Stimulated activated CD8-positive, alpha-beta memory T cell treated with anti-CD3 and anti-CD28 coated beads, Interleukin-4, amount 100 ng/mL, for 4 hours (primary cell): ENCODE results near the gene NCK2.

Source experiments
- DNase-seq, 2 donors: peaks; one replicate each; pipeline ENCODE4 v3.0.0-alpha.2; 2020; ENCODE audit warnings: low read depth in 2 of 2, low spot score in 1 of 2

The NCK2 gene

DNA sequence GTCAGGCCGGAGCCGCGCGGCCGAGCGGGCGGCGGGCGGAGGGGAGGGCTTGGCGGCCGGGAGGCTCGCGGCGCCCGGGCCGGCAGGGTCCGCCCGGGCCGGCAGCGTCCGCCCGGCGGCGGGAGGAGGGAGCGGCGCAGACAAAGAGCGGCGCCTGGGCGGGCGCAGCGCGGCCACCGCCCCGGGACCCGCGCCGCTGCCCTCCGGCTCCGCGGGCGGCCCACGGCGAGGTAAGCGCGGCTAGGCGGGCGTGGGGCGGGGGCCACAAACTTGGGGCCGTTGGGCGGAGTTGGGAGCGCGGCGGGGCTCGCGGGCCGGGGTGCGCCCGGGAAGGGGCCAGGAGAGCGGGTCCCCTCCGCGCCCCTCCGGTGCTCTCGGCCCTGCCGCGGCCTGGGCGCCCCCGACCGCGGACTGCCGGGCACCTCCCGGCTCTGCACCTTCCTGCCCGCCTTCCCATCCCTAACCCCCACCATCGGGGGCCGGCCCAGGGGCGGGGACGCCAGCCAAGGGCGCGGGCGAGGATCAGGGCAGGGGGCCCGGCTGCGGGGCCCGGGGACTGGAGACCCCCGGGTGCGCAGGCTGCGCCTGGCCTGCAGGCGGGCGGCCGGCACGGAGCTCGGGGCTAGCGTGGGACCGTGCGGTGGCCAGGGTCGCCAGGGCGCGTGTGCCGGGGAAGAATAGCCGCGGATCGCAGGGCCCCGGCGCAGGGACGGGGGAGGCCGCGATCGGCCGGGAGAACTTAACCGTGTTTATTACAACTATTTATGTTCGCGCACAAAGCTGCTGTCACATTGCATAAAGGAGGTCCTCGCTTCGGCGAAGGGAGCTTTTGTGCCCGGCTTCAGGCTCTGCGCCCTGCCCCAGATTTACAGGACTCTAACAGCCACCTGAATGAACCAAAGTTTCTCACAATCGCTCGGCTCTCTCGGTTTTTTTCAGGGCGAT lies at the start of gene NCK2:
NCK2 (plus strand) TSS at position 4 of the 945 bp plus-strand sequence. CDS start 110,152 bp downstream, outside the sequence.
- DNase-seq: no peak

DNA sequence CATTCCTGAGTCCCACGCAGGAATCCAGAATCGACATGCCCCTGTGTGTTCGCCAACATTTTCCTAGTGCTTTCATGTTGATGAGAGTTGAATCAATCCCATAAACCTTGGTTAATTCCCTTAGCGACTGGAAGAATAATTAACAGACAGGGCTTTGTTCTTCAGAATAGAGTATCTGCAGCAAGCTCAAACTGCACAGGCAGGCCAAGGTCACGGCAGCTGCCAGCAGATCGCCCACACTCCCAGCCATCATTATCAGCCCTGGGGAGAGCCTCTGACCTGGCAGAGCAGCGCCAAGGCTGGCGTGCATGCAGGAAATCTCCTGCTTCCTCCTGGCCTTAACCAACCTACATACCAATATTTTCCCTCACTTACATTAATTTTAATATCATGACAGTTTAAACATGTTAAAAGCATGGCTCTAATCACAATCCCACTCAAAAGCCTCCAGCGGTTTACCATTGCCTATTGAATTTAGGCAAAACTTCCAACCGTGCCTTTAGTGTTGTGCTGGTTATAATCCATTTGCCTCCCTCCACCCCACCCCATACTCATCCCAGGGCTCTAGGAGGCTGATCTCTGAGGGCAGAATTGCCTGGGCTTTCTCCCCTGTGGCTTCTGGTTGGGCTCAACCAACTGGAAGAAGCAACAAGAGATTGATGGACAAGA lies 46.8 kb upstream of the NCK2 start:
- no peak for DNase-seq

DNA sequence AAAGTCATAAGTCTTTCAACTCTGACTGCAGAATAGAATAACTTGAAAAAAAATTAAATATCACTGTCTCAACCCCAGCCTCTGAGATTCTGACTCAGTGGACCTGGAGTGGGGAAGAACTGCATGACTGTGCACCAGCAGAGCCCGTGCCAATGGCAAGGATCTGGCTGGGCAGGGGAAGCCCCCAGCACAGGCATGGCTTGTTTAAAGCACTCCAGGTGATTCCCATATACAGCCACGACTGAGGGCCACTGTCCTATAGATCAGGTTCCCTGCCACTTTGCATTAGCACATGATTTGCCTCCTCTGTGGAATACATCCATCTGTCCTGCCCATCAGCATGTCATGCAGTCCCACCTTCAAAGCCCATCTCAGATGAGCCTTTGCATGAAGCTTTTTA lies 45.9 kb upstream of the NCK2 start:
- DNase-seq: no peak

DNA sequence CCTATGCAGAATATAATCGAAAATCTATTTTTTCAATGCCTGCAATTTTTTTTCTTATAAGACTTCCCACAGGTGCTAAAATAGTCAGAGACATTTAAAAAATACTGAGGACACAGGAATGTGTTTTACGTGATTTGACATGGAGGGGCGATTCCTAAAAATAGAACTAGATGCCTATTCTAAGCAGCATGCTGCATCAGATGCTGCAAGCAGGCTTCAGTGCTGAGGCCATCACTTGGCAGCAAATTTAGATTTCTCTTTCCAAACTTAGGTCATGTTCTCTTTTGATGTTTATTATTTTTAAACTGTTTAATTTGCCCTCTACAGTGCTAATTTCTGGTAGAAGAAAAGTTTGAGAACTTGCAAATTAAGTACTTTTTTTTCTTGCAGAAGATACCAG lies 43.7 kb upstream of the NCK2 start:
- no peak for DNase-seq

DNA sequence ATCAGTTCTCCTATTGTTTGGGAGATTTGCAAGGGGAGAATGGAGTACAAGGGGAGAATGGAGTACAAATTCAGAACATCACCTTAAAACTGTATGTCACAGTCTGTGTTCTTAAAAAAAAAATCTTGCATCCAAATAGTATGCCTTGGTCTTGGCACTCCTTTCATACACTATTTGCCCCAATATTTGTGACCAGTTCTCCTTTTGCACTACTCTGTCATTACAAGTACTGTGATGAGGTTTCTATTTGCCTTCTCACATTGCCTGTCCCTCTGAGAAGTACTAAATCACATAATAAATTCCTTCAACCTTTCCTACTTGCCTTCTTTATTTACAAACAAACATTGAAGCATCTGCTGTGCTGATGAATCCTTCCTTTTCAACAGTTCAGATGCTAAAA lies 36.0 kb upstream of the NCK2 start:
- no peak for DNase-seq

DNA sequence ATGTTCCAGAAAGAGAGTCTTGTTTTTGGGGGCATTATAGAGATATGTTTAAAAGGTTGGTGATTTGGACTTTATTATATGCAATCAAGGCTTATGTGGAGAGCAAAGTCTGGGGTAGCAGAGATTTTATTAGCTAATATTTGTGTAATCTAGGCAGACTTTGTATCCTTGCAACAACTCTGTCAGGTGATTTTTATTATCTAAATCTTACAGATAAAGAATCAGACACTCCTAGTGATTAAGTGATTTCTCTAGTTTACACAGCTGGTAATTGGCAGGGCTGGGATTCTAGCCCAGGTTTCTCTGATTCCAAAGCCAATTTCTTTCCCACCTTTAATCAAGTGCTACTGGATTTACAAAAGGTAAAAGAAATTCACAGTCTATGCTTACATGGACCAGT lies 33.3 kb upstream of the NCK2 start:
- no peak for DNase-seq

DNA sequence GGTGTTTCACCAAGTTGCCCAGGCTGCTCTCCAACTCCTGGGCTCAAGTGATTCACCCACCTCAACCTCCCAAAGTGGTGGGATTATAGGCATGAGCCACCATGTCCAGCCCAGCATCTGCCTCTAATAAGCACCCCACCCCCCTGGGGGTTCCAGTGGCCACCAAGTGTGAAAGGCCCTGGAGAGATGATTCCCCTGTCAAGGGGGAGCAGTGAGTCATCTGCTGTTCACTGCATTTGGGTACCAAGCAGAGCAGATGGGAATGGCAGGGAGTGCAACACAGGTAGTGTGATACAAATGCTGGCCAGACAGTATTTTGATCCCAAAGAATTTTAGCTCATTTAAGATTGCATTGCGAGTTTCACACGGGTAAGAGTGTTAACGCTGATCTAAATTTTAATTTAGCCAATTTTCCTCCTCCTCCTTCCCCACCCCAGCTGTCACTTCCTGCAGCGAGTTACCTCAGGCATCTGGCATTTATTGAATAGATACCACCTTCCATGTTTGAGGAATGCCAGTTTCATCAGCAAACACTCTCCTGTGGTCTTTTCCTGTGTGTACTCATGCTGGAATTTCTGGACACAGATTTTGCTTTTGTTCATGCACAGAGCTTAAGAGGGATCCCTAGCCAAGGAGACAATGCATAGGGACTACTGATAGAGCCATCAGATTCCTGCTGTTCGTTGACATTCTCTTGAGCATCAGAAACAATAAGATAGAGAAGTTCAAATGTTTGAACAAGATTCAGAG lies 32.4 kb upstream of the NCK2 start:
- no peak for DNase-seq

DNA sequence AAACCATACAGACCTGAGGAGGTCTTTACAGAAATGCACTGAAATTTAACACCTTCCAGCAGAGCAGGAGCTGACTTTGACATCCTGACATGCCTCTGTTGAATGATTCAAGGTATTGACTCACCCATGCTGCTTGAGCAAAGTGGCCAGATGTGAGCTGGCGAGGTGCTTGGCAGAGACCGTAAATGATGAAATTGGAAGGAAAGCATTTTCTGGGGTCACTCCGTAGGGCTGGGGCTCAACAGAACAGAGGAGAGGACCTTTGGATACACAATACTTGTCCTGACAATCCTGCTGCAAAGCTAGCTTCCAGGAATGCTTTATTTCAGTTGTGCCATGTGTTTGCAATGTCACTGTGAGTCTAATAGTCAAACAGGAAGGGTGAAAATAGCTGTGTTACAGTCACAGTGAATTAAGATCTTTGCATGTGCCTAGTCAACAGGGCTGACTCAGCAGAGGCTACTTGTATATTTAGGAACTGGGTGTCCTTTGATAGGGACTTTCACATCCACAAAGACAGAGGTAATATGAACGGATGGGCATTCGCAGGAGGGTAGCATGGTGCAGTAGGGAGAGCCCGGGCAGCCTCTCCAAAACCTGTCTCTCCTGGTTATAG lies 31.6 kb upstream of the NCK2 start:
- DNase-seq: no peak

DNA sequence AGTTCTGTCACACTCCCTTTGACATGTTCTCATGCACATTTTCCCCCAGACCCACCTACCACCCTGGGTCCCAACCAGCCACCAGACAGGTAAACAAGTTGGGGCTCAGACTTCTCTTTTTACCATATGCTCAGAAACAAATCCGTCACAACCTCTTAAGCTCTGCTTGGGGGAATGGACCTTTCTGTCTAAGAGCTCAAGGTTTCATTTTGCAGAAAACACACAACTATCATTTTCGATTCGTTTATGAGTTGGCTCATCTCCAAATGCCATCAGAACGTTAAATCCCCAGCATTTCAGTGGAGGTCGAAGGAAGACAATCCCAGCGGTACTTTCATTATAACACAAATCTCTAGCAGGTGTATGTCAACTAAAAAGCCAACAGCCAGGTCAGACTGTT lies 30.6 kb upstream of the NCK2 start:
- no peak for DNase-seq

DNA sequence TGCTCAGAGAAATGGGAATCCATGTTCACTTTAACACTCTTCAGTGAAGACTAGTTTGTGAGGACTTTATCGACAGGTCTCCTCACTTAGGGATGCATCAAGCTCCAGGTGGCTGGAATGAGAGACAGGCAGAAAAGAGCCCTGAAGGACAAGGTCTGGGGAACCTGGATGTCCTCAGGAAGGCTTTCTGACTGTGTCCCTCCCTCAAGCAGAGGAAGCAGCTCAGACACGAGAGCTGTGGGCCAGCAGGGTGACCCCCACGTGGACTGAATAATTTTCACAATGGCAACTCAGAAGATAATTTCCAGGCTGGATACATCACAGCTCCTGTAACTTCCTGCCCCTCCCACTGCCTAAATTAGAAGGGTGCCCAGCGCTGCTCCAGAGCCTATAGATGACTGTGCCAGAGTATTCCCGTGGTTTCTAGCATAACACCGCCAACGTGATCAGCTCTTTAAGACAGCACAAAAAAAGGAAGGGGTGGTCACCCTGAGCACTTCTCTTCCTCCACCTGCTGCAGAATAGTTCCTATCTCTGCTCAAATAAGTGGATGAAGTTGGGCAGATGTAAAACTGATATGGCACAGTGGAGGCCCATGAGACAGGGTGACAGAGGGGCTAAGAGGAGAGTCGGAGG lies 25.7 kb upstream of the NCK2 start:
- DNase-seq: no peak

DNA sequence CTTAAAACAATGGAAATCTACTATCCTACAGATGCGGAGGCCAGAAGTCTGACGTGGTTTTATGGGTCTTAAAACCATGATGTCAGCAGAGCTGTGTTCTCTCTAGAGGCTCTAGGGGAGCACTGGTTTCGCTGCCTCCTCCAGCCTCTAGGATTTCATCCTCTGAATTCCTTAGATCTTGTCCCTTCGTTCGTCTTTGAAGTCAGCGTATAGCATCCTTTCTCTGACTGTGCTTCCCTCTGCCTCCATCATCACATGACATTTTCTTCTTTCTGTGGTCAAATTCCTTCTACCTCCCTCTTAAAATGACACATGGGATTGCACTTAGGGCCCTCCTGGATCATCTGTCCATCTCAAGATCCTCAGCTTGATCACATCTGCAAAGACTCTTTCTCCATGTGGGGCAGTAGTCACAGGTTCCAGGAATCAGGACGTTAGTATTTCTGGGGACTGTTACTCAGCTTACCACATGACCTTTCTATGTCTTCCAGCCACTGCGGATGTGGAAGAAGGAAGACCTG lies 22.7 kb upstream of the NCK2 start:
- DNase-seq: no peak

DNA sequence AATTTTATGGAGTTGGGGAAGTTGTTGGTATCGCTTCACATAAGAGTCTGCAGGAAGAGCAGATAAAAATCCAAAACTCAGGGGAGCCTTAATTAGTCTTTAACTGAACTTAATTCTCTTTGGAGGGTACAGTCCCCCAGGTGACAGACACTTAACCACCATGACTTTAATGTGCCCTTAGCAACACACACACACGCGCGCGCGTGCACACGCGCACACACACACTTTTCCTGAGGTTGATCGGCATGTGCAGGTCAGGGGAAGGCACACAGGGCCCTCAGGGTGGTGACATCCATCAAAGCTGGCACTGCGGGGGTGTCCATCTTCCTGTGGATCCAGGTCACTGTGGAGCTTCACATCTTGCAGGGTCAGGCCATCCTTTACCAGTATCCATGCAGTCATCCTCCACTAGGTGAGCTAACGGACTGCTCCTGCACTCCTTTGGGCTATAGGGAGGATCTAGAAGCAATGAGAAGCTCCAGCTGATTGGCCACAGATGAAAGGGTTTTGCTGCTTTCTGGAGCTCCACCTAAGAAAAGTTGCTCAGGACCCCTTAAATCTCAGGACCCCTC lies 21.9 kb upstream of the NCK2 start:
- no peak for DNase-seq

DNA sequence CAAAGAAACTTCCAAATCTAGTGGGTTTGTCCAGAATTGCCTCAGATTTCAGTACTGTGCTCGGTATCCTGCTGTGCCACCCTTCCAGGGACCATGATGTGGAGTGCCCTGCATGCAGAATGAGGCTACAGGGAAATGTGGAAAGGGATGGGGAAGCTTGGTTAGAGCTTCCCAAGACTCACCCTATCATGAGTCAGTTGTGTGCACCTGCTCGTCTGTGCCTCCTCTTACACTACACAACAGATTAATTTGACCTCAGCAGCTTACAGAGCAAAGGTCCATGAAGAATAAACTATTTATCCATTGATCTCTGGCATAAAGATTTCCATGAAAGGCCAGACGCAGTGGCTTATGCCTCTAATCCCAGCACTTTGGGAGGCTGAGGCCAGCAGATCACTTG lies 21.3 kb upstream of the NCK2 start:
- no peak for DNase-seq

DNA sequence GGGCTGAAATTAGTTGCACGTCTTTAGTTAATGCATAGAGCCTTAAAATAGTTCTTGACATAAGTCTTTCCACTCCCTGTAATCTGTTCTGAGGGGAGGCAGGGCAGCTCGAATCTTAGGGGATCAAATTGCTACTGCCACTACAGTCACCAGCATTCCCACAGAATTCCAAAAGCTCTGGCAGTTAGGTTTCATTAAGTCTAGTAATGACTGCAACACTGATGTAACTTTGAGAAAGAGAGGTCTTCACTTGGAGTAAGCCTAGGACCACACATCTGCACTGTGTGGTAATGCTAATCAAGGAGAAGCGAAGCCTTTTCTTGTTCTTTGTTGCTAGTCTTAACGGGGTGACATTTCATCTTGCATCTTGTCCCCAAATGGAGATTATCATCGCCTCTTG lies 19.3 kb upstream of the NCK2 start:
- no peak for DNase-seq

DNA sequence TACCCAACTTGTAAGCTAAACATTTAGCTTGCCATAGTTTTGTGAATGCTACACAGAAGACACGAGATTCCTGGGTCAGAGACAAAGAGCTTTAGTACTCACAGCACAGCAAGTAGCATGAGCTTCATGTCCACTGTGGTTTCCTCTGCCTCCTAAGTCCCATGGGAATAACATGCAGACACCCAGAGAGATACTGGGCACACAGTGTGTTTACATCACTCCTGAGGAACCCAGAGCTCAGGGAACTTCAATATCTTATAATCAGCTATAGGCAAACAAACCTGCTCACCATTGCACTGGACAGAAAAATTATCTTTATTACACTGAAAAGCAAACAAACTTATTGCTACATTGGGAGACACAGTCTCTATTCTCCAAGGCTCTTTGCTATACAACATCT lies 14.5 kb upstream of the NCK2 start:
- DNase-seq: no peak

DNA sequence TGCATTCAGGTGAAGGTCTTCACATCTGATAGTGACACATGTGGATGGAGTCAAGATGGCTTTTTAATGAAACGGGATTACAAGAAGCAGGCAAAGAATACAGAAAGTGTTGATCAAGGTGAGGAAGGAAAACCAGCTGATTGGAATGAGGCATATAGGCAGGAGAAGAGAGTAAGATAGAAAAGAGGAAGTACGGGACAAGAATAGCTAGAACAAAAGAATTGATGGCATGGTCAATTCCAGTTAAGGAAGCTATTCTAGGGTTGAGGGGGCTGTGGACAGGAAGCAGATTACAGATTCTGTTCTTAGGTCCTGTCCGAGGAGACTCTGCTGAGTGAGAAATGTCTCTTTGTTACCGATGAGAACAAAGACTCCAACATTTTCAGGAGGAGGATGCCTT lies 13.2 kb upstream of the NCK2 start:
- no peak for DNase-seq

DNA sequence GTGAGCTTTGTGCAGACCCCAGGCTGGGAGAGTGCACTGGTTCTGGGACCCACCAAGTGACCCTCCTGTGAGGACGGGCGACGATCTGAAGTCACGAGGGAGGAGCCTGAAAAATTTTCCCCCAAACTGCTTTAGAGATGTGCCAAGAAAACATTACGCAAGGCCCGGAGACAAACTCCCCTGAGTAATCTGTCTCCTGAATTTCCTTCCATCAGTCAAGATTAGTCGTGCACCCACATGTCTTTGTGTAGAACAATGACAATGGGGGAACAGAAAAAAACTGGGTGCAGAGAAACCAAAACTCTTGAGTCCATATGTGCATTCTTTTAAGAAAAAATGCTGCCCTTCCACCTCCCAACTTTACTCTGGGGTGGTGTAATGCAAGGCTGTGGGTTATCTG lies 12.6 kb upstream of the NCK2 start:
- DNase-seq: no peak

DNA sequence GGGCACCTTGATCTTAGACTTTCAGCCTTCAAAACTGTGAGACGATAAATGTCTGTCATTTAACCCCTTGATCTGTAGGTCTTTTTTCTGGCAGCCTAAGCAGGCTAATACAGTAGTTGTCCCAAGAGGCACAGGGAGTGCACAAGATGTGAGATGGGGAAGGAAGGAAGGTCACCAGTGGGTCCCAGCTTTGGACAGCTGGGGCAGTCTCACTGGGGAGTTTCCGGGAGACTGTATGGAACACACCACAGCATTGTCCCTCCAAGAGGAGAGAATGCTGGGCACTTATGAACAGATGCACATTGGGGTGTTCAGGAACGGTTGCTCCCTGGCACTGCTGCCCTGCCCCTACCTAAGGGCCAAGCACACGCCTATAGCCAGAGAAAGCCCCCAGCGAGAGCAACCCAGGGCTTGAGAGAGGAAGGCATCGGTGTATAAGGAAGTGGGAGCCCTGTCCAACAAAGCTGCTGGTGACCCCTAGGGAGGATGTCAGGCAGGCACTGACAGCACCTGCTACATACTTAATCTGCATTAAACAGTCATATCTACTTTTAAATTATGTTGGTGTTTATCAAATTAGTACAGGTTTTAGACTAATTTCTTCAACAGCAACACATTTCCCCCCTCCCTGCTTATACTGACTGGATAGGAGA lies 11.6 kb upstream of the NCK2 start:
- no peak for DNase-seq

DNA sequence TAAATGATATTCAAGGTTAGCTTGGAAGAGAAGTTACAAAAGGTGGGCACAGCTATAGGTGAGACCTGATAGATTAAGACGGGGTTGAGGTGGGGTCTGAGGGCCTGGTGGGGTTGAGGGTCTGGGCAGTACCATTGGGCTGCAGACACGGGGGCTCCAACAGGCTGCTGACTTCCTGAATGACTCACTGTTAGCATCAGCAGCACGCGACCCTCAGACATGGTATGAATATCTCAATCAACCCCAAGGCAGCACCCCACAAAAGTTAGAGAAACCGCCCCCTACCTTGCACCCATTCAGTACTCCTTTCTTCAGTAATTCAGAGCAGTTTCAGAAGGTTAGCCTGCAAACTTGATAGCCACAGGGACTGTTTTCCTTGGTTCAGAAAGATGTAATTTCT lies 10.8 kb upstream of the NCK2 start:
- DNase-seq: no peak
